ENCODE measurements around the gene GPC3. TPM values are rescaled to one million over a fixed set of nuclear protein-coding genes. Genes with fewer than 3 reads are reported as not detected.
A peak's percentile ranks its signal among the peaks of the same experiment; 100 is the strongest.

The GPC3 gene
- total RNA-seq, 1 donor from 2014 or later, result 306 TPM

DNA sequence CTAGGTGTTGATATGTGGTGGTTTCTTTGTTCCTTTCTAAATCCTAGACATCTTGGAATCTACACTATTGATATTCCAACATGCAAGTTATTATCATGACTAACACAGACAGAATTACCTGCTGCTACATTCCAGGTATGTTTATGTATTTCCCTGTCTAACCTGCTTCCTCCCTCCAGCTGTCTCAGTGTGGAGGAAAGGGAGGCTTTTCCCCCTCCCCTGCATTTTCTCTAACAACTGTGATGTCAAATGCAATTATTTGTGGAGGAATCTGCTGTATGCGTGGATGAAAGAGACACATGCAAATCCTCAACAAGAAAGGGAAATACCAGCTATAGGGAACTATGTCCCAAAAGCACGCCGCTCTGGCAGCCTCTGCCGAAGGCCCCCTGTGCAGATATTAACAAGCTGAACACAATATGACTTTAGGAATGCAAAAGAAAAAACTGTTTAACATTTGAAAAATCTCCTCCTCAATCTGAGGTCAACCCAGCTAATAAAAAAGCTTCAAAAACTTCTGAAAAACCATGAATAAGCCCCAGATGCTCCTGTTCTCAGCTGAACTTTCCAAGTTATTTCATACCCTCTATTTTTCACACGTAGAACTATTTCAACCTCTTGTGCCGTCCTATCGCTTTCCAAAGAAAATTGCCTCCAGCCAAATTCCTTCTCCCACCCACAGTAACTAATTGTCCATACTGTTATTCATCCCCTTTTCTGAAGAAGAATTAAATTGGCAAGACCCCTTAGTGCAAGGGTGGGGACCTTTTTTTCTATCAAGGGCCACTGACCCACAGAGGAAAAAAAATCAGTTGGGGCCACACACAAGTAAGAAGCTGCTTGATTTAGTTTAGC, 345.0 kb downstream of the GPC3 start:
- H3K27me3 ChIP-seq (ENCODE audit: control insufficient read depth in 3 of 3, insufficient read depth in 3 of 3, low read length in 3 of 3), result no peaks in the 10 kb centered on the region
- no peak overlapping the region for H3K27ac ChIP-seq (ENCODE audit: low read depth, low read length)
- no peaks in the 10 kb centered on the region for H3K9me3 ChIP-seq (ENCODE audit: control insufficient read depth in 3 of 3, low read length in 3 of 3)
- H3K4me1 ChIP-seq (ENCODE audit: control insufficient read depth in 3 of 3, insufficient read depth in 3 of 3, low read length in 3 of 3), result peaks cover 0 to 8% (median 6%) of the 10 kb centered on the region in 3 donors
- no peak overlapping the region for H3K4me3 ChIP-seq (ENCODE audit: low read length in 3 of 3)
- no peaks in the 10 kb centered on the region for H3K36me3 ChIP-seq (ENCODE audit: control insufficient read depth in 3 of 3, insufficient read depth in 3 of 3, low read length in 3 of 3)
- H3K9ac ChIP-seq (ENCODE audit: low read depth in 1 of 3, low read length in 3 of 3), result no peak overlapping the region

DNA sequence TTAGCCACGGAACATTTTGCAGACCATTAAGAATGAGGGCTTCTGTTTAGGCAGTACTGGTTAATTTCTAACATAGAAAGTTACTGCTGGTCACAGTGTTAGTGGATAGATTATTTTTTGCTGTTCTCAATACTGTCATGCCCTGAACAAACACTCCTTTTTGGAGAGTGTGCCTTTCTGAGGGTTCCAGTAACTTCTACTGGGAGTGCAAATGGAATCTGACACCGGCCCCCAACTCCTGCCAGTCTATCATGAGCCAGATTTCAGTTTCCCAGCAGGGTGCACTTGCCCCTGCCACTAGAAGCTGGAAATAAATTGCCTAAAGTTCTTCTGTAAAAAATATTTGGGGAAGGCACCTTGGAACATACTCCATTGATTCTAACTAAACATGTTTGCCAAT, 345.7 kb downstream of the GPC3 start:
- Histone ChIP-seq H3K9ac (ENCODE audit: low read depth in 1 of 3, low read length in 3 of 3) (no peak overlapping the region), H3K27ac (ENCODE audit: low read depth, low read length) (no peak overlapping the region), H3K4me1 (ENCODE audit: control insufficient read depth in 3 of 3, insufficient read depth in 3 of 3, low read length in 3 of 3) (peaks cover 0 to 8% (median 6%) of the 10 kb centered on the region in 3 donors), H3K9me3 (ENCODE audit: control insufficient read depth in 3 of 3, low read length in 3 of 3) (no peaks in the 10 kb centered on the region), H3K4me3 (ENCODE audit: low read length in 3 of 3) (no peak overlapping the region), H3K27me3 (ENCODE audit: control insufficient read depth in 3 of 3, insufficient read depth in 3 of 3, low read length in 3 of 3) (no peaks in the 10 kb centered on the region), H3K36me3 (ENCODE audit: control insufficient read depth in 3 of 3, insufficient read depth in 3 of 3, low read length in 3 of 3) (no peaks in the 10 kb centered on the region)

GRCh38 chrX:133638285-133638684, 347.1 kb downstream of the GPC3 start:
- H3K9ac ChIP-seq (ENCODE audit: low read depth in 1 of 3, low read length in 3 of 3), result no peak overlapping the region
- H3K36me3 ChIP-seq (ENCODE audit: control insufficient read depth in 3 of 3, insufficient read depth in 3 of 3, low read length in 3 of 3), result no peaks in the 10 kb centered on the region
- H3K27ac ChIP-seq (ENCODE audit: low read depth, low read length), result no peak overlapping the region
- H3K4me3 ChIP-seq (ENCODE audit: low read length in 3 of 3), result no peak overlapping the region
- no peaks in the 10 kb centered on the region for H3K27me3 ChIP-seq (ENCODE audit: control insufficient read depth in 3 of 3, insufficient read depth in 3 of 3, low read length in 3 of 3)
- H3K4me1 ChIP-seq (ENCODE audit: control insufficient read depth in 3 of 3, insufficient read depth in 3 of 3, low read length in 3 of 3), result peaks cover 0 to 8% (median 6%) of the 10 kb centered on the region in 3 donors
- H3K9me3 ChIP-seq (ENCODE audit: control insufficient read depth in 3 of 3, low read length in 3 of 3), result no peaks in the 10 kb centered on the region

- Histone ChIP-seq H3K9me3 (ENCODE audit: control insufficient read depth in 3 of 3, low read length in 3 of 3) (no peaks in the 10 kb centered on the region), H3K4me1 (ENCODE audit: control insufficient read depth in 3 of 3, insufficient read depth in 3 of 3, low read length in 3 of 3) (peaks cover 0 to 8% (median 6%) of the 10 kb centered on the region in 3 donors), H3K9ac (ENCODE audit: low read depth in 1 of 3, low read length in 3 of 3) (no peak overlapping the region), H3K27ac (ENCODE audit: low read depth, low read length) (no peak overlapping the region), H3K4me3 (ENCODE audit: low read length in 3 of 3) (no peak overlapping the region), H3K36me3 (ENCODE audit: control insufficient read depth in 3 of 3, insufficient read depth in 3 of 3, low read length in 3 of 3) (no peaks in the 10 kb centered on the region), H3K27me3 (ENCODE audit: control insufficient read depth in 3 of 3, insufficient read depth in 3 of 3, low read length in 3 of 3) (no peaks in the 10 kb centered on the region)
Measured at GRCh38 chrX:133637765-133638164, 347.6 kb downstream of the GPC3 start.

- no peaks in the 10 kb centered on the region for H3K36me3 ChIP-seq (ENCODE audit: control insufficient read depth in 3 of 3, insufficient read depth in 3 of 3, low read length in 3 of 3)
- no peaks in the 10 kb centered on the region for H3K9me3 ChIP-seq (ENCODE audit: control insufficient read depth in 3 of 3, low read length in 3 of 3)
- peaks cover 0 to 8% (median 6%) of the 10 kb centered on the region in 3 donors for H3K4me1 ChIP-seq (ENCODE audit: control insufficient read depth in 3 of 3, insufficient read depth in 3 of 3, low read length in 3 of 3)
- no peak overlapping the region for H3K27ac ChIP-seq (ENCODE audit: low read depth, low read length)
- no peak overlapping the region for H3K9ac ChIP-seq (ENCODE audit: low read depth in 1 of 3, low read length in 3 of 3)
- H3K27me3 ChIP-seq (ENCODE audit: control insufficient read depth in 3 of 3, insufficient read depth in 3 of 3, low read length in 3 of 3), result no peaks in the 10 kb centered on the region
- no peak overlapping the region for H3K4me3 ChIP-seq (ENCODE audit: low read length in 3 of 3)
Measured at GRCh38 chrX:133636009-133636408, 349.4 kb downstream of the GPC3 start.

- H3K4me3 ChIP-seq (ENCODE audit: low read length in 3 of 3), result no peak overlapping the region
- no peak overlapping the region for H3K9ac ChIP-seq (ENCODE audit: low read depth in 1 of 3, low read length in 3 of 3)
- no peaks in the 10 kb centered on the region for H3K27me3 ChIP-seq (ENCODE audit: control insufficient read depth in 3 of 3, insufficient read depth in 3 of 3, low read length in 3 of 3)
- H3K27ac ChIP-seq (ENCODE audit: low read depth, low read length), result no peak overlapping the region
- H3K9me3 ChIP-seq (ENCODE audit: control insufficient read depth in 3 of 3, low read length in 3 of 3), result no peaks in the 10 kb centered on the region
- no peaks in the 10 kb centered on the region for H3K36me3 ChIP-seq (ENCODE audit: control insufficient read depth in 3 of 3, insufficient read depth in 3 of 3, low read length in 3 of 3)
- H3K4me1 ChIP-seq (ENCODE audit: control insufficient read depth in 3 of 3, insufficient read depth in 3 of 3, low read length in 3 of 3), result peaks cover 0 to 5% (median under 1%) of the 10 kb centered on the region in 3 donors
Measured at GRCh38 chrX:133634416-133634815, 351.0 kb downstream of the GPC3 start.

DNA sequence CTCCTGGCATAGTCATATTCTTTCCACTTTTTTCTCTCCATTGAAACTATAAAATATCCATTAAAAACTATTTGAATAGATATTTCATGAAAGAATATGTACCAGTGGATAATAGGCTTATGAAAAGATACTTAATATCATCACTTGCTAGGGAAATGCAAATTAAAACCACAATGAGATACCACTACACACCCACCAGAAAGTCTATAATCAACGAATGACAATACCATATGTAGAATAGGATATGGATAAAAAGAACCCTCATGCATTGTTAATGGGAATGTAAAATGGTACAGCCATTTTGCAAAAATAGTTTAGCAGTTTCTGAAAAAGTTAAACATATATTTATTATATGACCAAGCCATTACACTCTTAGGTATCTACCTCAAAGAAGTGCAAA, 351.4 kb downstream of the GPC3 start:
- Histone ChIP-seq H3K9ac (ENCODE audit: low read depth in 1 of 3, low read length in 3 of 3) (no peak overlapping the region), H3K4me3 (ENCODE audit: low read length in 3 of 3) (no peak overlapping the region), H3K9me3 (ENCODE audit: control insufficient read depth in 3 of 3, low read length in 3 of 3) (no peaks in the 10 kb centered on the region), H3K36me3 (ENCODE audit: control insufficient read depth in 3 of 3, insufficient read depth in 3 of 3, low read length in 3 of 3) (no peaks in the 10 kb centered on the region), H3K27ac (ENCODE audit: low read depth, low read length) (no peak overlapping the region), H3K27me3 (ENCODE audit: control insufficient read depth in 3 of 3, insufficient read depth in 3 of 3, low read length in 3 of 3) (no peaks in the 10 kb centered on the region), H3K4me1 (ENCODE audit: control insufficient read depth in 3 of 3, insufficient read depth in 3 of 3, low read length in 3 of 3) (peaks cover 0 to 5% (median 0%) of the 10 kb centered on the region in 3 donors)

- H3K4me1 ChIP-seq (ENCODE audit: control insufficient read depth in 3 of 3, insufficient read depth in 3 of 3, low read length in 3 of 3), result peaks cover 0 to 5% (median 0%) of the 10 kb centered on the region in 3 donors
- no peaks in the 10 kb centered on the region for H3K27me3 ChIP-seq (ENCODE audit: control insufficient read depth in 3 of 3, insufficient read depth in 3 of 3, low read length in 3 of 3)
- no peaks in the 10 kb centered on the region for H3K36me3 ChIP-seq (ENCODE audit: control insufficient read depth in 3 of 3, insufficient read depth in 3 of 3, low read length in 3 of 3)
- H3K4me3 ChIP-seq (ENCODE audit: low read length in 3 of 3), result no peak overlapping the region
- H3K9me3 ChIP-seq (ENCODE audit: control insufficient read depth in 3 of 3, low read length in 3 of 3), result no peaks in the 10 kb centered on the region
- H3K9ac ChIP-seq (ENCODE audit: low read depth in 1 of 3, low read length in 3 of 3), result no peak overlapping the region
- H3K27ac ChIP-seq (ENCODE audit: low read depth, low read length), result no peak overlapping the region
Measured at GRCh38 chrX:133633162-133633561, 352.2 kb downstream of the GPC3 start.

GRCh38 chrX:133630362-133630761, 355.0 kb downstream of the GPC3 start:
- no peaks in the 10 kb centered on the region for H3K36me3 ChIP-seq (ENCODE audit: control insufficient read depth in 3 of 3, insufficient read depth in 3 of 3, low read length in 3 of 3)
- no peak overlapping the region for H3K4me3 ChIP-seq (ENCODE audit: low read length in 3 of 3)
- no peak overlapping the region for H3K9ac ChIP-seq (ENCODE audit: low read depth in 1 of 3, low read length in 3 of 3)
- peak overlapping the region; percentile 70 for H3K27ac ChIP-seq (ENCODE audit: low read depth, low read length)
- H3K27me3 ChIP-seq (ENCODE audit: control insufficient read depth in 3 of 3, insufficient read depth in 3 of 3, low read length in 3 of 3), result no peaks in the 10 kb centered on the region
- peaks cover 0 to 5% (median 0%) of the 10 kb centered on the region in 3 donors for H3K4me1 ChIP-seq (ENCODE audit: control insufficient read depth in 3 of 3, insufficient read depth in 3 of 3, low read length in 3 of 3)
- H3K9me3 ChIP-seq (ENCODE audit: control insufficient read depth in 3 of 3, low read length in 3 of 3), result no peaks in the 10 kb centered on the region

DNA sequence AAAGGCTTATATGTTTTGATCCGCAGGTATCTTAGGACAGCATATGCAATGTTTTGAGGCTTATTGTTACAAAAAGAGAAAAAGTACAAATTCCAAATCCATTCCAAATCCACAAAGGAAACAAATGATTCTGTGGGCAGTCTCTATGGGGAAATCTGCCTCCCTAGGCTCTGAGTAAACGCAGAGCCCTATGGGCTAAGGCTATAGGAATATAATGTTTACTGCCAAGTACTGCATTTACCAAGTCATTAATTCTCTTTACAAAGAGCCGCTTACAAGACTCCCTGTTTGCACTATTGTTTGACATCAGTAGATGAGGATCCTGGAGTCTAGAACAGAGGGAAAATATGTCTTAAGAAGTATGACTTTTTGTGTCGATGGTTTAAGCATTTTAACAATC, 357.7 kb downstream of the GPC3 start:
- Histone ChIP-seq H3K9ac (ENCODE audit: low read depth in 1 of 3, low read length in 3 of 3) (no peak overlapping the region), H3K27ac (ENCODE audit: low read depth, low read length) (no peak overlapping the region), H3K36me3 (ENCODE audit: control insufficient read depth in 3 of 3, insufficient read depth in 3 of 3, low read length in 3 of 3) (no peaks in the 10 kb centered on the region), H3K27me3 (ENCODE audit: control insufficient read depth in 3 of 3, insufficient read depth in 3 of 3, low read length in 3 of 3) (no peaks in the 10 kb centered on the region), H3K9me3 (ENCODE audit: control insufficient read depth in 3 of 3, low read length in 3 of 3) (no peaks in the 10 kb centered on the region), H3K4me1 (ENCODE audit: control insufficient read depth in 3 of 3, insufficient read depth in 3 of 3, low read length in 3 of 3) (peaks cover 0 to 5% (median 0%) of the 10 kb centered on the region in 3 donors), H3K4me3 (ENCODE audit: low read length in 3 of 3) (no peak overlapping the region)
